GM19025 (cell line): ENCODE data around the gene RPA1.
"Not testable (repeated sequence)": the region's sequence is repeated elsewhere in the genome, so short reads cannot be mapped to it uniquely, and the experiment has no call there.

ENCODE experiments used
- ATAC-seq: cut with Tn5 transposase; IDR thresholded peaks from one replicate; pipeline ENCODE4 v1.9.1; 2021; ENCODE audit warnings: mild to moderate bottlenecking, low read depth, moderate library complexity; ENCODE audit not compliant: unreplicated experiment

Gene RPA1

GRCh38 chr17:1873418-1873817, 43.6 kb downstream of the RPA1 start:
- ATAC-seq, result no peak

- ATAC-seq, result no peak
Measured at GRCh38 chr17:1875597-1875996, 45.8 kb downstream of the RPA1 start.

- no peak for ATAC-seq
Measured at GRCh38 chr17:1878419-1879121, 48.8 kb downstream of the RPA1 start.

- ATAC-seq, result no peak
Measured at GRCh38 chr17:1880851-1881630, 51.2 kb downstream of the RPA1 start.

- no peak for ATAC-seq
Measured at GRCh38 chr17:1882836-1883235, 53.0 kb downstream of the RPA1 start.

- ATAC-seq, result no peak
Measured at GRCh38 chr17:1883536-1883935, 53.7 kb downstream of the RPA1 start.

- no peak for ATAC-seq
Measured at GRCh38 chr17:1888741-1889140, 58.9 kb downstream of the RPA1 start.

GRCh38 chr17:1890758-1891450, 61.1 kb downstream of the RPA1 start:
- ATAC-seq, result no peak

- no peak for ATAC-seq
Measured at GRCh38 chr17:1894753-1895339, 65.0 kb downstream of the RPA1 start.

- not testable (repeated sequence) for ATAC-seq
Measured at GRCh38 chr17:1895479-1895878, 65.7 kb downstream of the RPA1 start.

GRCh38 chr17:1896243-1897104, 66.7 kb downstream of the RPA1 start:
- no peak for ATAC-seq

GRCh38 chr17:1897105-1897656, 67.4 kb downstream of the RPA1 start:
- ATAC-seq, result no peak

- no peak for ATAC-seq
Measured at GRCh38 chr17:1898332-1898731, 68.5 kb downstream of the RPA1 start.

GRCh38 chr17:1898872-1899271, 69.1 kb downstream of the RPA1 start:
- ATAC-seq, result no peak

GRCh38 chr17:1899403-1900000, 69.7 kb downstream of the RPA1 start:
- no peak for ATAC-seq

- ATAC-seq, result no peak
Measured at GRCh38 chr17:1904273-1905182, 74.7 kb downstream of the RPA1 start.

GRCh38 chr17:1905190-1905913, 75.5 kb downstream of the RPA1 start:
- no peak for ATAC-seq

GRCh38 chr17:1906662-1907101, 76.9 kb downstream of the RPA1 start:
- no peak for ATAC-seq
